DND-41 (cell line): Measurements from ENCODE around the gene HEBP1.

Source experiments
- ATAC-seq: fragments of 200-7000 bp; cut with Tn5 transposase; 3 replicates; pipeline ENCODE4 v1.9.1; 2021; ENCODE audit warnings: low read depth; ENCODE audit not compliant: insufficient read depth
- DNase-seq: peaks from one replicate; pipeline ENCODE4 v3.0.0-alpha.2; 2020
- H2AFZ ChIP-seq: 2 replicates; pipeline ENCODE4 v1.6.0; 2012; ENCODE audit warnings: low read depth, low read length
- H3K27ac ChIP-seq: 2 replicates; pipeline ENCODE4 v1.5.1; 2012; ENCODE audit warnings: low read length, inconsistent platforms
- H3K27me3 ChIP-seq: fragments of 200-600 bp; sonication (generic); 2 replicates; pipeline ENCODE4 v1.6.0; 2012; ENCODE audit warnings: low read length, mild to moderate bottlenecking, inconsistent platforms; ENCODE audit not compliant: insufficient read depth, poor library complexity
- H3K36me3 ChIP-seq: 2 replicates; pipeline ENCODE4 v1.5.1; 2012; ENCODE audit warnings: low read length, inconsistent platforms; ENCODE audit not compliant: insufficient read depth
- H3K4me1 ChIP-seq: 2 replicates; pipeline ENCODE4 v1.5.1; 2012; ENCODE audit warnings: mild to moderate bottlenecking, low read length; ENCODE audit not compliant: insufficient read depth
- H3K4me2 ChIP-seq: 2 replicates; pipeline ENCODE4 v1.6.0; 2012; ENCODE audit warnings: mild to moderate bottlenecking, moderate library complexity, low read length, inconsistent platforms; ENCODE audit not compliant: insufficient read depth
- H3K4me3 ChIP-seq, 2 experiments: fragments of 200-600 bp in 1 of 2; shearing (Covaris generic) in 1 of 2; 2 replicates each; pipeline ENCODE4 v1.5.1; 2012 to 2016; ENCODE audit warnings: inconsistent platforms in 2 of 2, low read length in 2 of 2, mild to moderate bottlenecking in 2 of 2, low read depth in 1 of 2, moderate library complexity in 1 of 2
- H3K79me2 ChIP-seq: 2 replicates; pipeline ENCODE4 v1.6.0; 2012; ENCODE audit warnings: low read length, inconsistent platforms; ENCODE audit not compliant: insufficient read depth
- H3K9ac ChIP-seq: 2 replicates; pipeline ENCODE4 v1.6.0; 2012; ENCODE audit warnings: low read depth, mild to moderate bottlenecking, inconsistent platforms, low read length, moderate library complexity
- H3K9me3 ChIP-seq: 2 replicates; pipeline ENCODE4 v1.5.1; 2012; ENCODE audit warnings: low read length, moderate library complexity, mild to moderate bottlenecking, inconsistent platforms; ENCODE audit not compliant: insufficient read depth, severe bottlenecking
- H4K20me1 ChIP-seq: 2 replicates; pipeline ENCODE4 v1.6.0; 2012; ENCODE audit warnings: low read length; ENCODE audit not compliant: insufficient read depth
- EZH2 ChIP-seq: IDR thresholded peaks from 3 replicates; pipeline ENCODE4 v1.6.1; 2012; ENCODE audit warnings: borderline replicate concordance, low read depth, mild to moderate bottlenecking, moderate library complexity, low read length, inconsistent platforms; ENCODE audit not compliant: severe bottlenecking
- TF ChIP-seq, protein P1 (sequence below): IDR thresholded peaks from 2 replicates; pipeline ENCODE4 v1.5.1; 2012; ENCODE audit warnings: borderline replicate concordance, low read length, moderate library complexity, mild to moderate bottlenecking; ENCODE audit not compliant: poor library complexity, severe bottlenecking; ENCODE audit errors: extremely low read depth

The HEBP1 gene

DNA sequence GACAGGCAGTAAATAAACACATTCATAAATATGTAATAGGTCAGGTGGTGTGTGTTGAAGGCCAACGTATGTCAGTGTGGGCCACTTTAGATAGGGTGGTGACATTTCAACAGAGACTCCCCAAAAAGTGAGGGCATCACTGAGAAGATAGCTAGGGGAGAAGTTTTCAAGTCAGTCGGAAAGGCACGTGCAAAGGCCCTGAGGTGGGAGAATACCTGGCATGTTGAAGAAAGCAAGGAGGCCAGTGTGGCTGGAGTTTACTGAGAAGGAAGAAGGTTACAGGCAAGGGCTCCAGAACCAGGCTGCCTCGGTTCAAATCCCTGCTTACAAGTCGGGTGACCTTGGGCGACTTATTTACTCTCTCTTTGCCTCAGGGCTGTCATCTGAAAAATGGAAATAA lies 11.0 kb upstream of the HEBP1 start:
- Histone ChIP-seq H3K9me3 (no peaks in the 10 kb centered on the region), H3K4me2 (no peak overlapping the region), H3K79me2 (no peaks in the 10 kb centered on the region), H4K20me1 (no peaks in the 10 kb centered on the region), H3K4me1 (no peaks in the 10 kb centered on the region), H3K27ac (no peak overlapping the region), H3K27me3 (peaks cover 3% of the 10 kb centered on the region), H2AFZ (no peak overlapping the region), H3K4me3 (no peak overlapping the region), H3K9ac (no peak overlapping the region), H3K36me3 (no peaks in the 10 kb centered on the region)
- ATAC-seq = no peak
- TF ChIP-seq, protein P1, sequence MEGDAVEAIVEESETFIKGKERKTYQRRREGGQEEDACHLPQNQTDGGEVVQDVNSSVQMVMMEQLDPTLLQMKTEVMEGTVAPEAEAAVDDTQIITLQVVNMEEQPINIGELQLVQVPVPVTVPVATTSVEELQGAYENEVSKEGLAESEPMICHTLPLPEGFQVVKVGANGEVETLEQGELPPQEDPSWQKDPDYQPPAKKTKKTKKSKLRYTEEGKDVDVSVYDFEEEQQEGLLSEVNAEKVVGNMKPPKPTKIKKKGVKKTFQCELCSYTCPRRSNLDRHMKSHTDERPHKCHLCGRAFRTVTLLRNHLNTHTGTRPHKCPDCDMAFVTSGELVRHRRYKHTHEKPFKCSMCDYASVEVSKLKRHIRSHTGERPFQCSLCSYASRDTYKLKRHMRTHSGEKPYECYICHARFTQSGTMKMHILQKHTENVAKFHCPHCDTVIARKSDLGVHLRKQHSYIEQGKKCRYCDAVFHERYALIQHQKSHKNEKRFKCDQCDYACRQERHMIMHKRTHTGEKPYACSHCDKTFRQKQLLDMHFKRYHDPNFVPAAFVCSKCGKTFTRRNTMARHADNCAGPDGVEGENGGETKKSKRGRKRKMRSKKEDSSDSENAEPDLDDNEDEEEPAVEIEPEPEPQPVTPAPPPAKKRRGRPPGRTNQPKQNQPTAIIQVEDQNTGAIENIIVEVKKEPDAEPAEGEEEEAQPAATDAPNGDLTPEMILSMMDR = no peak
- no peak for TF ChIP-seq EZH2
- no peak for DNase-seq

DNA sequence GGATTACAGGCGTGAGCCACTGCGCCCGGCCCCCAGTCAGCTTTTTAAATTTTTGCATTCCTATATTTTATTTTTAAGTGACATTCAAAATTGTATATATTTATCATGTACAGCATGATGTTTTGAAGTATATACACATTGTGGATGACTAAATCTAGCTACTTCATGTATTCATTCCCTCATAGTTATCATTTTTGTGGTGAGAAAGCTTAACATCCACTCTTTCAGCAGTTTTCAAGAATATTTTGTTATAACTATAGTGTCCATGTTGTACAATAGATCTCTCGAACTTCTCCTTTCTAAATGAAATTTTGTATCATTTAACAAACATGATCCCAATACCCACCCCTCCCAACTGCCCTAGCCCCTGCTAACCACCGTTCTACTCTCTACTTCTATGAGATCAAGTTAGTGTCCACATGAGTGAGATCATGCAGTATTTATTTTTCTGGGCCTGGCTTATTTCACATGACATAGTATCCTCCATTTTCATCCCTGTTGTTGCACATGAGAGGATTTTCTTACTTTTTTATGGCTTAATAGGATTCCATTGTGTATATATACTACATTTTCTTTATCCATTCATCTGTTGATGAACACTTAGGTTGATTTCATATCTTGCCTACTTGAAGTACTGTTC lies 8.8 kb upstream of the HEBP1 start:
- no peak for ATAC-seq
- Histone ChIP-seq H3K4me3 (no peak overlapping the region), H3K4me1 (no peaks in the 10 kb centered on the region), H3K36me3 (no peaks in the 10 kb centered on the region), H3K27me3 (peaks cover 3% of the 10 kb centered on the region), H3K79me2 (no peaks in the 10 kb centered on the region), H3K4me2 (no peak overlapping the region), H2AFZ (no peak overlapping the region), H4K20me1 (no peaks in the 10 kb centered on the region), H3K27ac (no peak overlapping the region), H3K9ac (no peak overlapping the region), H3K9me3 (no peaks in the 10 kb centered on the region)
- TF ChIP-seq, protein P1 = no peak
- TF ChIP-seq EZH2 = no peak
- DNase-seq = no peak

DNA sequence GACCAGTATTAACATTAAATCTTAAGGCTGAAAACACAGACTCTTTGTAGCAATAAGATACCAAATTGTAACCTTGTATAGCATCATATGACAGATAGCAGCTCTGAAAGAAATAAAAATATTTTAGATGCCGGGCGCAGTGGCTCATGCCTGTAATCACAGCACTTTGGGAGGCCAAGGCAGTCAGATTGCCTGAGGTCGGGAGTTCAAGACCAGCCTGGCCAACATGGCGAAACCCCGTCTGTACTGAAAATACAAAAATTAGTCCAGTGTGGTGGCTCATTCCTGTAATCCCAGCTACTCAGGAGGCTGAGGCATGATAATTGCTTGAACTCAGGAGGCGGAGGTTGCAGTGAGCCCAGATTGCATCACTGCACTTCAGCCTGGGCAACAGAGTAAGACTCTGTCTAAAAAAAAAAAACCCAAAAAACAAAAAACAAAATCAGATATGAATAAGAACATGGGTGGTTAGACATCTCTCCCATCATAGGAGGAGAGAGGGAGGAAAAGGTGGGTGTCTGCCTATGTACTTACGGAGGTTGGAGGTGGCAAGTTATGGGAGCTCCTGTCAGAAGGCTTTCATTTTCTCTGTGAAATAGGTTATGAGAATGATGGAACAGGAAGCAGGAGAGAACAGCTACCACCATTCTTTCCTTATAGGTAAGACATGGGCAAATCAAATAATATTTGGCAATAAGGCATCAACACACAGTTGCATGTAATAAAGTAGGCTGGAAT lies 7.6 kb upstream of the HEBP1 start:
- Histone ChIP-seq H3K4me3 (no peak overlapping the region), H3K4me1 (no peaks in the 10 kb centered on the region), H3K79me2 (no peaks in the 10 kb centered on the region), H2AFZ (no peak overlapping the region), H3K27me3 (no peaks in the 10 kb centered on the region), H3K27ac (no peak overlapping the region), H3K4me2 (no peak overlapping the region), H4K20me1 (no peaks in the 10 kb centered on the region), H3K36me3 (no peaks in the 10 kb centered on the region), H3K9ac (no peak overlapping the region), H3K9me3 (no peaks in the 10 kb centered on the region)
- ATAC-seq (no peak), DNase-seq (no peak)
- TF ChIP-seq EZH2 = no peak
- TF ChIP-seq, protein P1 = no peak
